GM12878 (cell line): Measurements from ENCODE around the gene EEF1A2. TPM values are rescaled to one million over a fixed set of nuclear protein-coding genes. Genes with fewer than 3 reads are reported as not detected.

Experiments used
- PAX8 ChIP-seq: fragments of 450-650 bp; IDR thresholded peaks from 2 replicates; pipeline ENCODE4 v1.6.1; 2017; ENCODE audit warnings: mild to moderate bottlenecking, moderate library complexity
- ZNF687 ChIP-seq: fragments of 450-650 bp; IDR thresholded peaks from 2 replicates; pipeline ENCODE4 v1.6.1; 2017; ENCODE audit warnings: mild to moderate bottlenecking, moderate library complexity
- polyA plus RNA-seq, 11 experiments: library from polyadenylated mRNA; depleted of rRNA in 4 of 11; unstranded in 6 of 11; stranded (reverse) in 5 of 11; fragments of >200 nt; fragmentation: Nextera tagmentation in 4 of 11; fragmentation: Illumina TruSeq in 1 of 11; extraction: Ambion mirVana in 4 of 11; extraction: Trizol in 1 of 11; gene quantifications; 1 replicate in 1 of 11; 2 replicates in 10 of 11; pipeline versions ENCODE4 v1.2.1 to v1.2.3, GENCODE V29; 2011 to 2016; ENCODE audit warnings: inconsistent platforms in 2 of 11, missing spikeins in 2 of 11, low read depth in 1 of 11
- total RNA-seq, 4 experiments: library from RNA; depleted of rRNA in 3 of 4; stranded (reverse); fragments of >200 nt in 3 of 4; fragmentation: Illumina TruSeq in 1 of 4; extraction: Trizol in 1 of 4; gene quantifications; 2 replicates each; pipeline versions ENCODE4 v1.2.1 to v1.2.3, GENCODE V29; 2013 to 2021

Gene EEF1A2
- total and polyA plus RNA-seq, 10 of the 15 experiments (the other 5 are each of a cell fraction or from before 2014, with no cell fraction given) = 0.56 TPM; not detected in 9

- TF ChIP-seq ZNF687 (no peak), PAX8 (no peak)
Measured at GRCh38 chr20:63438121-63438520, 60.8 kb downstream of the EEF1A2 start (continued).

Other genes with a start within 250 kb of the EEF1A2 start
Only the 7 nearest of the 18 such genes appear.
- gene KCNQ2, start 26.4 kb downstream of the EEF1A2 start, total RNA-seq (2014; rRNA removed) = not detected in 2 replicates
- gene KCNQ2, start 26.4 kb downstream of the EEF1A2 start, total RNA-seq (2014; rRNA removed; fragmentation: Illumina TruSeq; extraction: Trizol) = not detected in 2 replicates
- gene KCNQ2, start 26.4 kb downstream of the EEF1A2 start, total RNA-seq (2021) = 0.49 TPM in 1 of 2 replicates, not detected in the other
- 0.26 TPM in 1 of 2 replicates, not detected in the other for gene KCNQ2, start 26.4 kb downstream of the EEF1A2 start, polyA plus RNA-seq (2011; rRNA removed)
- not detected in 2 replicates for gene KCNQ2, start 26.4 kb downstream of the EEF1A2 start, polyA plus RNA-seq (2014; fragmentation: Illumina TruSeq; extraction: Trizol)
- gene KCNQ2, start 26.4 kb downstream of the EEF1A2 start, polyA plus RNA-seq (2014; fragmentation: Nextera tagmentation; extraction: Ambion mirVana) = not detected
- 0.05 and 0.06 TPM in 2 replicates for gene KCNQ2, start 26.4 kb downstream of the EEF1A2 start, polyA plus RNA-seq (2014; rRNA removed)
- gene KCNQ2, start 26.4 kb downstream of the EEF1A2 start, polyA plus RNA-seq (2016; fragmentation: Nextera tagmentation; extraction: Ambion mirVana) = not detected
- 36.8 and 47.6 TPM in 2 replicates for gene PPDPF, start 21.7 kb upstream of the EEF1A2 start, total RNA-seq (2014; rRNA removed)
- 3.2 and 5.1 TPM in 2 replicates for gene PPDPF, start 21.7 kb upstream of the EEF1A2 start, total RNA-seq (2014; rRNA removed; fragmentation: Illumina TruSeq; extraction: Trizol)
- gene PPDPF, start 21.7 kb upstream of the EEF1A2 start, total RNA-seq (2021) = 154 TPM in 2 replicates
- 0.72 and 1.5 TPM in 2 replicates for gene PPDPF, start 21.7 kb upstream of the EEF1A2 start, polyA plus RNA-seq (2011; rRNA removed)
- 5.2 TPM in 1 of 2 replicates, not detected in the other for gene PPDPF, start 21.7 kb upstream of the EEF1A2 start, polyA plus RNA-seq (2014; fragmentation: Illumina TruSeq; extraction: Trizol)
- gene PPDPF, start 21.7 kb upstream of the EEF1A2 start, polyA plus RNA-seq (2014; fragmentation: Nextera tagmentation; extraction: Ambion mirVana) = 1 to 10 TPM in 1 of 2 experiments, under 1 TPM in 1; 0.32 to 2.8 TPM
- 77.6 and 87.7 TPM in 2 replicates for gene PPDPF, start 21.7 kb upstream of the EEF1A2 start, polyA plus RNA-seq (2014; rRNA removed)
- 10 to 100 TPM; 40.3 to 42.9 TPM for gene PPDPF, start 21.7 kb upstream of the EEF1A2 start, polyA plus RNA-seq (2016; fragmentation: Nextera tagmentation; extraction: Ambion mirVana)
- gene PTK6, start 38.3 kb upstream of the EEF1A2 start, total RNA-seq (2014; rRNA removed) = not detected in 2 replicates
- 0.09 TPM in 1 of 2 replicates, not detected in the other for gene PTK6, start 38.3 kb upstream of the EEF1A2 start, total RNA-seq (2014; rRNA removed; fragmentation: Illumina TruSeq; extraction: Trizol)
- gene PTK6, start 38.3 kb upstream of the EEF1A2 start, total RNA-seq (2021) = 0.21 and 0.24 TPM in 2 replicates
- gene PTK6, start 38.3 kb upstream of the EEF1A2 start, polyA plus RNA-seq (2011; rRNA removed) = 0.20 and 0.32 TPM in 2 replicates
- 0.04 TPM in 1 of 2 replicates, not detected in the other for gene PTK6, start 38.3 kb upstream of the EEF1A2 start, polyA plus RNA-seq (2014; fragmentation: Illumina TruSeq; extraction: Trizol)
- gene PTK6, start 38.3 kb upstream of the EEF1A2 start, polyA plus RNA-seq (2014; fragmentation: Nextera tagmentation; extraction: Ambion mirVana) = under 1 TPM in 1 of 2 experiments, not detected in 1; 0.02 TPM
- 0.14 and 0.28 TPM in 2 replicates for gene PTK6, start 38.3 kb upstream of the EEF1A2 start, polyA plus RNA-seq (2014; rRNA removed)
- gene PTK6, start 38.3 kb upstream of the EEF1A2 start, polyA plus RNA-seq (2016; fragmentation: Nextera tagmentation; extraction: Ambion mirVana) = under 1 TPM in 1 of 2 experiments, not detected in 1; 0.08 TPM
- gene SRMS, start 48.7 kb upstream of the EEF1A2 start, total RNA-seq (2014; rRNA removed) = not detected in 2 replicates
- gene SRMS, start 48.7 kb upstream of the EEF1A2 start, total RNA-seq (2014; rRNA removed; fragmentation: Illumina TruSeq; extraction: Trizol) = not detected in 2 replicates
- not detected in 2 replicates for gene SRMS, start 48.7 kb upstream of the EEF1A2 start, total RNA-seq (2021)
- gene SRMS, start 48.7 kb upstream of the EEF1A2 start, polyA plus RNA-seq (2011; rRNA removed) = 0.07 TPM in 1 of 2 replicates, not detected in the other
- not detected in 2 replicates for gene SRMS, start 48.7 kb upstream of the EEF1A2 start, polyA plus RNA-seq (2014; fragmentation: Illumina TruSeq; extraction: Trizol)
- not detected for gene SRMS, start 48.7 kb upstream of the EEF1A2 start, polyA plus RNA-seq (2014; fragmentation: Nextera tagmentation; extraction: Ambion mirVana)
- 0.14 TPM in 1 of 2 replicates, not detected in the other for gene SRMS, start 48.7 kb upstream of the EEF1A2 start, polyA plus RNA-seq (2014; rRNA removed)
- not detected for gene SRMS, start 48.7 kb upstream of the EEF1A2 start, polyA plus RNA-seq (2016; fragmentation: Nextera tagmentation; extraction: Ambion mirVana)
- gene FNDC11, start 55.1 kb upstream of the EEF1A2 start, total RNA-seq (2014; rRNA removed) = 0.40 and 0.54 TPM in 2 replicates
- gene FNDC11, start 55.1 kb upstream of the EEF1A2 start, total RNA-seq (2014; rRNA removed; fragmentation: Illumina TruSeq; extraction: Trizol) = 0.09 TPM in 1 of 2 replicates, not detected in the other
- gene FNDC11, start 55.1 kb upstream of the EEF1A2 start, total RNA-seq (2021) = 0.72 and 0.77 TPM in 2 replicates
- 0.26 and 0.31 TPM in 2 replicates for gene FNDC11, start 55.1 kb upstream of the EEF1A2 start, polyA plus RNA-seq (2011; rRNA removed)
- gene FNDC11, start 55.1 kb upstream of the EEF1A2 start, polyA plus RNA-seq (2014; fragmentation: Illumina TruSeq; extraction: Trizol) = 0.09 TPM in 1 of 2 replicates, not detected in the other
- gene FNDC11, start 55.1 kb upstream of the EEF1A2 start, polyA plus RNA-seq (2014; fragmentation: Nextera tagmentation; extraction: Ambion mirVana) = not detected
- gene FNDC11, start 55.1 kb upstream of the EEF1A2 start, polyA plus RNA-seq (2014; rRNA removed) = 0.37 and 1.0 TPM in 2 replicates
- under 1 TPM; 0.24 to 0.37 TPM for gene FNDC11, start 55.1 kb upstream of the EEF1A2 start, polyA plus RNA-seq (2016; fragmentation: Nextera tagmentation; extraction: Ambion mirVana)
- 19.9 and 22.1 TPM in 2 replicates for gene HELZ2, start 75.2 kb upstream of the EEF1A2 start, total RNA-seq (2014; rRNA removed)
- 6.7 and 7.1 TPM in 2 replicates for gene HELZ2, start 75.2 kb upstream of the EEF1A2 start, total RNA-seq (2014; rRNA removed; fragmentation: Illumina TruSeq; extraction: Trizol)
- 33.3 and 36.9 TPM in 2 replicates for gene HELZ2, start 75.2 kb upstream of the EEF1A2 start, total RNA-seq (2021)
- 8.3 and 17.2 TPM in 2 replicates for gene HELZ2, start 75.2 kb upstream of the EEF1A2 start, polyA plus RNA-seq (2011; rRNA removed)
- 0.73 and 5.7 TPM in 2 replicates for gene HELZ2, start 75.2 kb upstream of the EEF1A2 start, polyA plus RNA-seq (2014; fragmentation: Illumina TruSeq; extraction: Trizol)
- gene HELZ2, start 75.2 kb upstream of the EEF1A2 start, polyA plus RNA-seq (2014; fragmentation: Nextera tagmentation; extraction: Ambion mirVana) = under 1 TPM; 0.05 to 0.08 TPM
- 21.1 and 23.0 TPM in 2 replicates for gene HELZ2, start 75.2 kb upstream of the EEF1A2 start, polyA plus RNA-seq (2014; rRNA removed)
- gene HELZ2, start 75.2 kb upstream of the EEF1A2 start, polyA plus RNA-seq (2016; fragmentation: Nextera tagmentation; extraction: Ambion mirVana) = 1 to 10 TPM; 1.8 to 1.9 TPM
- 14.8 and 15.1 TPM in 2 replicates for gene GMEB2, start 128.0 kb upstream of the EEF1A2 start, total RNA-seq (2014; rRNA removed)
- gene GMEB2, start 128.0 kb upstream of the EEF1A2 start, total RNA-seq (2014; rRNA removed; fragmentation: Illumina TruSeq; extraction: Trizol) = 4.9 and 5.2 TPM in 2 replicates
- 13.3 and 14.8 TPM in 2 replicates for gene GMEB2, start 128.0 kb upstream of the EEF1A2 start, total RNA-seq (2021)
- gene GMEB2, start 128.0 kb upstream of the EEF1A2 start, polyA plus RNA-seq (2011; rRNA removed) = 6.9 and 10.8 TPM in 2 replicates
- 3.1 and 5.4 TPM in 2 replicates for gene GMEB2, start 128.0 kb upstream of the EEF1A2 start, polyA plus RNA-seq (2014; fragmentation: Illumina TruSeq; extraction: Trizol)
- gene GMEB2, start 128.0 kb upstream of the EEF1A2 start, polyA plus RNA-seq (2014; fragmentation: Nextera tagmentation; extraction: Ambion mirVana) = under 1 TPM; 0.08 to 0.27 TPM
- gene GMEB2, start 128.0 kb upstream of the EEF1A2 start, polyA plus RNA-seq (2014; rRNA removed) = 12.7 and 14.2 TPM in 2 replicates
- 1 to 10 TPM; 3.4 to 8.3 TPM for gene GMEB2, start 128.0 kb upstream of the EEF1A2 start, polyA plus RNA-seq (2016; fragmentation: Nextera tagmentation; extraction: Ambion mirVana)